Panc1 (cell line): ENCODE data around the gene SEC16A. TPM values are rescaled to one million over a fixed set of nuclear protein-coding genes. Genes with fewer than 3 reads are reported as not detected.

Experiments used
- ATAC-seq: fragments of 200-7000 bp; cut with Tn5 transposase; 2 replicates; pipeline ENCODE4 v1.9.1; 2020; ENCODE audit warnings: mild to moderate bottlenecking, moderate library complexity
- BruUV-seq: library from RNA; stranded (reverse); fragments of 400-500 nt; replicated peaks from 2 replicates; lab custom pipeline; 2021; lab: Mats Ljungman, UMichigan
- CTCF ChIA-PET: fragments of 300-600 bp; sonication (Branson Sonifier 250); formaldehyde crosslinking; loops from one replicate; lab custom pipeline; 2022; ENCODE audit warnings: antibody characterized with exemption; lab: Charles Lee
- POLR2A ChIA-PET: fragments of 300-600 bp; sonication (Branson Sonifier 250); formaldehyde crosslinking; loops from one replicate; lab custom pipeline; 2022; ENCODE audit warnings: antibody characterized with exemption; lab: Charles Lee
- DNase-seq: peaks from one replicate; pipeline ENCODE4 v3.0.0-alpha.2; 2010; ENCODE audit warnings: low read depth, low spot score
- H3K27ac ChIP-seq: 2 replicates; pipeline ENCODE4 v1.5.1; 2011; ENCODE audit warnings: mild to moderate bottlenecking, low read length, inconsistent platforms
- H3K27me3 ChIP-seq: fragments of 200-500 bp; sonication (Bioruptor generic); 2 replicates; pipeline ENCODE4 v1.6.0; 2014; ENCODE audit warnings: low read length, inconsistent platforms; ENCODE audit not compliant: control insufficient read depth, insufficient read depth
- H3K36me3 ChIP-seq: fragments of 200-500 bp; sonication (Bioruptor generic); 2 replicates; pipeline ENCODE4 v1.5.1; 2014; ENCODE audit warnings: inconsistent platforms, mild to moderate bottlenecking, low read length, moderate library complexity; ENCODE audit not compliant: control insufficient read depth, insufficient read depth
- H3K4me1 ChIP-seq: 2 replicates; pipeline ENCODE4 v1.5.1; 2011; ENCODE audit warnings: inconsistent platforms, mild to moderate bottlenecking, low read length, moderate library complexity; ENCODE audit not compliant: control insufficient read depth, insufficient read depth
- H3K4me3 ChIP-seq, 2 experiments: 2 replicates each; pipeline ENCODE4 v1.5.1; 2011 to 2012; ENCODE audit warnings: low read depth in 2 of 2, low read length in 2 of 2, mild to moderate bottlenecking in 2 of 2, inconsistent platforms in 1 of 2, moderate library complexity in 1 of 2
- H3K9me3 ChIP-seq: fragments of 200-500 bp; sonication (Bioruptor generic); 2 replicates; pipeline ENCODE4 v1.5.1; 2014; ENCODE audit warnings: low read depth, mild to moderate bottlenecking, inconsistent platforms, low read length, moderate library complexity; ENCODE audit not compliant: control insufficient read depth, insufficient read depth
- CTCF ChIP-seq: fragments of 450-650 bp; IDR thresholded peaks from 2 replicates; pipeline ENCODE4 v1.5.1; 2017; ENCODE audit warnings: mild to moderate bottlenecking
- POLR2AphosphoS5 ChIP-seq: IDR thresholded peaks from 2 replicates; pipeline ENCODE4 v1.6.1; 2012; ENCODE audit warnings: mild to moderate bottlenecking, low read depth, low read length, moderate library complexity
- REST ChIP-seq, 2 experiments: IDR thresholded peaks; 2 replicates each; pipeline ENCODE4 v1.6.1; 2011 to 2012; ENCODE audit warnings: low read depth in 2 of 2, control low read depth in 1 of 2, low read length in 1 of 2, mild to moderate bottlenecking in 1 of 2, moderate library complexity in 1 of 2; ENCODE audit not compliant: insufficient read depth in 1 of 2
- SIN3A ChIP-seq: IDR thresholded peaks from 2 replicates; pipeline ENCODE4 v1.6.1; 2012; ENCODE audit warnings: low read depth, mild to moderate bottlenecking, low read length, moderate library complexity, borderline replicate concordance; ENCODE audit not compliant: insufficient read depth
- TCF7L2 ChIP-seq: IDR thresholded peaks from 2 replicates; pipeline ENCODE4 v1.6.1; 2011; ENCODE audit warnings: mild to moderate bottlenecking, low read depth, low read length, inconsistent platforms
- in situ Hi-C: cut with HindIII; loops from 2 replicates; pipeline ENCODE4 v1.10.0; 2016; ENCODE audit warnings: low sequenced_read_pairs, low pct_unique_long_range_greater_than_20kb
- intact Hi-C: fragments of 100-400 bp; cut with micrococcal nuclease; formaldehyde crosslinking; loops from one replicate; pipeline ENCODE4 v1.10.0; 2022; ENCODE audit not compliant: unreplicated experiment
- total RNA-seq: library from RNA; stranded (reverse); gene quantifications from one replicate; pipeline ENCODE4 v1.2.1, GENCODE V29; 2021; ENCODE audit not compliant: unreplicated experiment

The SEC16A gene
- total RNA-seq, 1 experiment from 2014 or later: 76.5 TPM

- Histone ChIP-seq H3K9me3 (no peaks in the 10 kb centered on the region), H3K27ac (no peak overlapping the region), H3K4me1 (peaks cover 5% of the 10 kb centered on the region), H3K27me3 (no peaks in the 10 kb centered on the region), H3K4me3 (no peak overlapping the region), H3K36me3 (no peaks in the 10 kb centered on the region)
- ATAC-seq: no peak
- CTCF ChIA-PET: no interaction called here
- intact Hi-C loops (loop anchor here (2.0 kb wide), 1 partner anchor 141 kb away; no protein-coding TSS in a partner anchor), in situ Hi-C loops (loop anchor here (10.0 kb wide), 1 partner anchor 55 kb away; the partner anchor contains the start of gene NOTCH1)
- TF ChIP-seq POLR2AphosphoS5 (no peak), SIN3A (no peak), CTCF (no peak), TCF7L2 (no peak), REST (IDR thresholded peaks at IDR 0.05; ENCODE audit: insufficient read depth in 1 of 2, low read depth in 2 of 2, low read length in 1 of 2) (no peak)
- no TSS peak for BruUV-seq
- POLR2A ChIA-PET: interaction anchor here (0.6 kb wide), 1 partner anchor 75 kb away, joined by 3 read pairs; no protein-coding TSS in a partner anchor
- no peak for DNase-seq
Observed at GRCh38 chr9:136489731-136490130, 6.9 kb upstream of the SEC16A start.

GRCh38 chr9:136488247-136489214 is 5.7 kb upstream of the SEC16A start:
- ChIA-PET POLR2A (no interaction called here), CTCF (interaction anchor here (0.5 to 0.7 kb wide), 3 partner anchors 67 to 137 kb away, joined by 3 to 5 read pairs (median 5); no protein-coding TSS in a partner anchor)
- ATAC-seq (peak; percentile 49), DNase-seq (peak; percentile 48)
- no peaks in the 10 kb centered on the region; the same call in 1 of the 2 replicates for H3K36me3 ChIP-seq
- no peak overlapping the region for H3K4me3 ChIP-seq
- in situ Hi-C loops: loop anchor here (10.0 kb wide), 1 partner anchor 56 kb away; the partner anchor contains the start of gene NOTCH1
- peaks cover 8% of the 10 kb centered on the region for H3K4me1 ChIP-seq
- BruUV-seq: no TSS peak
- no peaks in the 10 kb centered on the region for H3K27me3 ChIP-seq
- intact Hi-C loops: loop anchor here (2.0 kb wide), 1 partner anchor 142 kb away; no protein-coding TSS in a partner anchor
- no peaks in the 10 kb centered on the region for H3K9me3 ChIP-seq
- TF ChIP-seq REST (IDR thresholded peaks at IDR 0.05; ENCODE audit: insufficient read depth in 1 of 2, low read depth in 2 of 2, low read length in 1 of 2) (no peak), CTCF (peak; percentile 94)
- no peak overlapping the region for H3K27ac ChIP-seq
